ENCODE results near the gene IL20.

The IL20 gene

GRCh38 chr1:206864939-206865671, at the start of gene IL20:
Gene IL20, plus strand, starts transcription at chr1:206865623. Its CDS starts 230 bp downstream, at chr1:206865853.
- no peak for DNase-seq

- no peak for DNase-seq
Measured at GRCh38 chr1:206816390-206817287, 48.8 kb upstream of the IL20 start.

- DNase-seq, result no peak
Measured at GRCh38 chr1:206821493-206821892, 43.9 kb upstream of the IL20 start.

- DNase-seq, result no peak
Measured at GRCh38 chr1:206823727-206824126, 41.7 kb upstream of the IL20 start.

GRCh38 chr1:206824331-206824730, 41.1 kb upstream of the IL20 start:
- no peak for DNase-seq

GRCh38 chr1:206826394-206826793, 39.0 kb upstream of the IL20 start:
- no peak for DNase-seq

- DNase-seq, result no peak
Measured at GRCh38 chr1:206828061-206828460, 37.4 kb upstream of the IL20 start.

GRCh38 chr1:206828765-206829164, 36.7 kb upstream of the IL20 start:
- DNase-seq, result no peak

GRCh38 chr1:206829282-206829681, 36.1 kb upstream of the IL20 start:
- no peak for DNase-seq

GRCh38 chr1:206829875-206830274, 35.5 kb upstream of the IL20 start:
- DNase-seq, result no peak

- no peak for DNase-seq
Measured at GRCh38 chr1:206831650-206832049, 33.8 kb upstream of the IL20 start.

GRCh38 chr1:206832352-206832880, 33.0 kb upstream of the IL20 start:
- DNase-seq, result no peak

- no peak for DNase-seq
Measured at GRCh38 chr1:206833106-206833680, 32.2 kb upstream of the IL20 start.

- no peak for DNase-seq
Measured at GRCh38 chr1:206833801-206834200, 31.6 kb upstream of the IL20 start.

- DNase-seq, result no peak
Measured at GRCh38 chr1:206834217-206834616, 31.2 kb upstream of the IL20 start.

GRCh38 chr1:206834711-206835110, 30.7 kb upstream of the IL20 start:
- no peak for DNase-seq

- no peak for DNase-seq
Measured at GRCh38 chr1:206835186-206835585, 30.2 kb upstream of the IL20 start.

GRCh38 chr1:206836111-206836510, 29.3 kb upstream of the IL20 start:
- DNase-seq, result no peak

GRCh38 chr1:206839006-206839560, 26.3 kb upstream of the IL20 start:
- DNase-seq, result no peak

GRCh38 chr1:206839857-206840256, 25.6 kb upstream of the IL20 start:
- no peak for DNase-seq

- DNase-seq, result no peak
Measured at GRCh38 chr1:206841609-206842323, 23.7 kb upstream of the IL20 start.

GRCh38 chr1:206842854-206843253, 22.6 kb upstream of the IL20 start:
- no peak for DNase-seq

- no peak for DNase-seq
Measured at GRCh38 chr1:206843626-206844025, 21.8 kb upstream of the IL20 start.
